ENCODE measurements around the gene NT5DC4.

GRCh38 chr2:112772911-112773475, 52.2 kb downstream of the NT5DC4 start:
- no peak for TF ChIP-seq CTCF (IDR thresholded peaks at IDR 0.05 in 2 of 3, conservative IDR thresholded peaks at IDR 0.05 in 1 of 3; ENCODE audit: borderline replicate concordance in 1 of 3, insufficient read depth in 1 of 3, low read depth in 2 of 3, low read length in 2 of 3)
- no peak for TF ChIP-seq SRF (IDR thresholded peaks at IDR 0.05; ENCODE audit: low read depth)
- TF ChIP-seq EGR1 (IDR thresholded peaks at IDR 0.05; ENCODE audit: low read depth), result no peak
- no peak for TF ChIP-seq TCF7L2 (IDR thresholded peaks at IDR 0.05; ENCODE audit: borderline replicate concordance, extremely low read depth, insufficient read depth, insufficient read length)
- no peak for TF ChIP-seq POLR2A (IDR thresholded peaks at IDR 0.05; ENCODE audit: borderline replicate concordance, extremely low read depth, insufficient read depth, insufficient read length)
- TF ChIP-seq ZNF274 (IDR thresholded peaks at IDR 0.05; ENCODE audit: low read depth, low read length), result no peak
- TF ChIP-seq REST (IDR thresholded peaks at IDR 0.05; ENCODE audit: low read depth), result no peak
